Epithelial cell of prostate (primary cell): Measurements from ENCODE around the gene FBXL13.
"Not testable (repeated sequence)": the region's sequence is repeated elsewhere in the genome, so short reads cannot be mapped to it uniquely, and the experiment has no call there.

Source experiments
- DNase-seq: peaks from one replicate; pipeline ENCODE4 v3.0.0-alpha.2; 2011; ENCODE audit warnings: low read depth, low spot score
- H3K27ac ChIP-seq: fragments of 450-650 bp; 2 replicates; pipeline ENCODE4 v1.5.1; 2017; ENCODE audit warnings: mild to moderate bottlenecking

The FBXL13 gene

GRCh38 chr7:102912742-102913141 is 161.9 kb downstream of the FBXL13 start, which contains the start of gene LRRC17:
Gene LRRC17, plus strand, starts transcription at chr7:102913000. Its CDS starts 20,914 bp downstream, at chr7:102933914.
- no peak within 1 kb of the TSS for H3K27ac ChIP-seq
- DNase-seq = no peak

DNA sequence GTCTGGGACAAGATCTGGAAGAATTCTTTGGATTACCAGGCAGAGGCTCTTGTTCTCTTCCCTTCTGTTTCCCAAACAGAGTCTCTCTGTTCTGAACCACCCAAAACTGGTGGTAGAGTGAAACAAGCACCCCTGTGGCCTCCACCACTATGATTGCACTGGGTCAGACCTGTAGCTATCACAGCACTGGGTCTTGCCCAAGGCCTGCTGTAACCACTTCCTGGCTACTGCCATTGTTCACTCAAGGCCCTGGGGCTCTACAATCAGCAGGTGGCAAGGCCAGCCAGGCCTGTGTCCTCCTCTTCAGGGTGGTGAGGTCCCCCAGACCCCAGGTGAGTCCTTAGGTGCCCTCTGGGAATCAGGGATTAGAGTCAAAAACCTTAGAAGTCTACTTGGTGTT is 165.9 kb downstream of the FBXL13 start:
- no peak for DNase-seq
- no peak overlapping the region for H3K27ac ChIP-seq

DNA sequence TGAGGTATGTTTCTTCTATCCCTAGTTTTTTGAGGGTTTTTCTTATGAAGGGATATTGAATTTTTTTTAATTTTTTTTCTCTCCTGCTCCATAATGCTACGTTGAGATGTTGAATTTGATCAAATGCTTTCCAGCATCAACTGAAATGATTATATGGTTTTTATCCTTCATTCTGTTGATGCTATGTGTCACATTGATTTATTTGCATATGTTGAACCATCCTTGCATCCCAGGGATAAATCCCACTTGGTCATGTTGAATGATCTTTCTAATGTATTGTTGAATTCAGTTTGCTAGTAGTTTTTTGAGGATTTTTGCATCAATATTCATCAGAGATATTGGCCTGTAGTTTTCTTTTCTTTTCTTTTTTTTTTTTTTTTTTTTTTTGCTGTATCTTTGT is 171.0 kb downstream of the FBXL13 start:
- DNase-seq, H3K27ac ChIP-seq: not testable (repeated sequence)

DNA sequence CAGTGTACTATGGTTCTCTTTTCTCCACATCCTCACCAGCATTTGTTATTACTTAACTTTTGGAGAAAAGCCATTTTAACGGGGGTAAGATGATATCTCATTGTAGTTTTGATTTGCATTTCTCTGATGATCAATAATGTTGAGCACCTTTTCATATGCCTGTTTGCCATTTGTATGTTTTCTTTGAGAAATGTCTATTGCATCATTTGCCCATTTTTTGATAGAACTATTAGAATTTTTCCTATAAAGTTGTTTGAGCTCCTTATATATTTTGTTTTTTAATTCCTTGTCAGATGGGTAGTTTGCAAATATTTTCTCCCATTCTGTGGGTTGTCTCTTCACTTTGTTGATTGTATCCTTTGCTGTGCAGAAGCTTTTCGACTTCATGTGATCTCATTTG is 172.5 kb downstream of the FBXL13 start:
- not testable (repeated sequence) for H3K27ac ChIP-seq, DNase-seq

GRCh38 chr7:102898532-102898859 is 176.1 kb downstream of the FBXL13 start:
- no peak for DNase-seq
- no peak overlapping the region for H3K27ac ChIP-seq

DNA sequence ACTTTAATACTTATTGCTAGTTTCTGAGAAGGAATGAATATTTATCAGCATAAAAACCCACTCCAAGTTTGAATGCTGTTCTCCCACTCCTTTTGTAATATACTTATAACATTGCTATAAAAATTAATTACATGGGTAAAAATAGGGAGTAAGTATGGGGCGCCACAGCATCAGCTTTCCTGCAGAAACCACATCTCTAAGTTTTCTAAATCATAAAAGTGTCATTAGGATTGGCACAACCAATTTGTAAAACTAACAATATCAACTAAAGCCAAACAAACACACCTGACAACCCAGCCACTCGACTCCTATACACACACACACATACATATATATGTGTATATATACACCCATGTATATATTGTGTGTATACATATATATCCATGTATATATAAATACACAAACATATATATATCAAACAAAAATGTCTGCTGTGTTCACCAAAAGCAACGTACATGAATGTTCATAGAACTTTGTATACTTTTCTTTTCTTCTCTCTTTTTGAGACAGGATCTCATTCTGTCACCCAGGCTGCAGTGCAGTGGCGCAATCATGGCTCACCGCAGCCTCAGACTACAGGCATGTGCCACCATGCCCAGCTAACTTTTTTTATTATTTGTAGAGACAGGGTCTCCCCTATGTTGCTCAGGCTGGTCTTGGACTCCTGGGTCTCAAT is 176.6 kb downstream of the FBXL13 start:
- no peak overlapping the region for H3K27ac ChIP-seq
- DNase-seq = no peak

DNA sequence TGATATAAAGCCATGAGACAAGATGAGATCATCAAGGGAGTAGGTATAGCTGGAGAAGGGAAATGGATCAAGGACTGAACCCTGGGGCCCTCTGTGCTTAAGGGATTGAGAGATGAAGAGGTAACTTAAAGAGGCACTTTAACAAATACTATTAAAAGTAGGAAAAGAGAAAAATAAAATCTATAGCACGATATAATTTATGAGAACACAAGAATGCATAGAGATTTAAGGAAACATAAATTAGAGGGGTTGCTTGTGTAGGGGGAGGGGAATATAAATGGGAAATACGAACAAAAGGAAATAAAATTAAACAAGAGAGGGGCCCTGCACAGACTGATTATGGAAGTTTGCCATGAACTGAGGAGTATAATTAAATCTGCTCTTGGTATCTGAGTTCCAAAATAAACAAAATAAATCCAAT is 177.4 kb downstream of the FBXL13 start:
- no peak overlapping the region for H3K27ac ChIP-seq
- no peak for DNase-seq

DNA sequence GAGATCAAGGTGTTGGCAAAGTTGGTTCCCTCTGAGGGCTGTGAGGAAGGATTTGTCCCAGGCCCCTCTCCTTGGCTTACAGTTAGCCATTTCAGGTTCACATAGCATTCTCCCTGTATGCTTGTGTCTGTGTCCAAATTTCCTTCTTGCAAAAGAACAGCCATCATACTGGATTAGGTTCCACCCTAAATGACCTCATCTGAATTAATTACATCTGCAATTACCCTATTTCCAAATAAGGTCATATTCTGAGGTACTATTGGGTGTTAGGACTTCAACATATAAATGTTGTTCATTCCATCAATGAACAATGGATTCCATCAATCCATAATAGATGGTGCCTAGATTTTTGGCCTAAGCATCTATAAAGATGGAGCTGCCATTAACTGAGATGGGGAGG is 178.0 kb downstream of the FBXL13 start:
- no peak overlapping the region for H3K27ac ChIP-seq
- no peak for DNase-seq

DNA sequence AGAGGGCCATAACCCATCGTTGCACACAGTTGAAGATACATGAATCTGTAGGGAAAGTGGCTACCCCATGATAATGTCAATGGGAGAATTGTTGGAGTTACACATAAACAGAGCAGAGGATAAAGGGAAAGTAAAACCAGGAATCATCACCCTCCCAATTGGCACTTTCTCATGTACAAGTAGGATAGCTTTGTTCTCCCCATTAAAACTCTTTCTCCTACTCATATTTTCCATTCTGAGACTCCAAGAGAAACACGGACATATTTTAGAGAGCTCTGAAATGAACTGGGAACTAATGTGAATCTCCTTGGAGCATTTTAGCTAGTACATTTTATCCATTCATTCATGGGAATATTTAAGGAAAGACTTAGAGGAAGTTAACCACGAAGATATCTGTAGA is 179.0 kb downstream of the FBXL13 start:
- no peak overlapping the region for H3K27ac ChIP-seq
- DNase-seq = no peak

- peak overlapping the region; percentile 51 for H3K27ac ChIP-seq
- DNase-seq = no peak
Measured at GRCh38 chr7:102892631-102893278, 181.8 kb downstream of the FBXL13 start.

DNA sequence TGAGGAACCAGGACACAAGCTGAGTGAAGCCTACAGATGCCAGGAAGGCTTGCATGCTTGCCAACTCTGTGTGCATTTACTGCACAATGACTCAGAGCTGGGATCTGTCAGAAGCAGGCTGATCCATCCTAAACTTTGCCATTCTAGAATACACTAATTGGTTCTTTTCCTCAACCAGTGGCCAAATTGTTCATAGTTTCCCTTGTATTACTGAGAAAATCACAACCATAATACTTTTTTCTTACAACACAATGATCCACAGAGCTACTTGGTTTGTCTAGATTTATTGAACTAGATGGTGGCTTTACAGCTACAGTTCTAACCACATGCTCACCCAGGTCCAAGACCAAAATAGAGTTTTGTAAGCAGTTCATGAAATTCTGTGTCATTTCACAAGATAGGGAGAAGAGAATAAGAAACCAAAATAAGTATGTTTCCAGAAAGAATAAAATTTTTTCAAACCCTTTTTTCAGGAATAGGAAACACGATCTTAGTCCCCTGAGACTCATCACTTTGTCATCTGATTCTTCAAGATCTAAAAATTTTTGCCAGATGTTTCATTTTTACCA is 182.8 kb downstream of the FBXL13 start:
- H3K27ac ChIP-seq = peak overlapping the region; percentile 51
- DNase-seq = no peak

- H3K27ac ChIP-seq = no peak overlapping the region
- no peak for DNase-seq
Measured at GRCh38 chr7:102890971-102891692, 183.5 kb downstream of the FBXL13 start.

DNA sequence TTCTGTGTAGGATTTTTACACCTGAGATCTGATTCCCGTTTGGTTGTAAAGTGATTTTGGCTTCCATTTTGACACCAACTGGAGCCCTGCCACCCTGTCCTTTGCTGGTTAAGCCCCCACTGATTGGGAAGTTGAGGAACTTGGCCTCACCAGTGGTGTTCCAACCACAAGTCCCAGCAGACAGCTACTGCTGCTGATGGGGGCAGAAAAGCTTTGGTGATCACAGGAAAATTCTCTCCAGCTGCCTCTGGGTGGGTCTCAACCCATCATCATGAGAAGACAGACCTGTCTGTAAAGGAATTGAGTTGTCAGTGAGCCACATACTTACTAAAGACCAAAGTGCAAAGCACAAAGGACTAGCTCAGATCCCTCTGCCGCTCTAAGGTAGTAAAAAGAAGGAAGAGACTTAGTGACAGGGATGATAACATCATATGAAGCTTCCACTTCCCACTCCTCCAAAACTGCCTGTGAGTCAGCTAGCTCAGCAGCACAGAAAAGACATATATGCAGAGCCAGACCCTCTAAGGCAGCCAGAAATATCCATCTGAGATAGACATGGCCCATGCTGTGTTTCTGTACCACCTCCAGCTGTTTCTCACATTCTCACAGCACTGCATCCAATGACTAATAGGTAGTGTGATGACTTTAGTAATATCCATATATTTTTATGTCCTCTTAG is 184.2 kb downstream of the FBXL13 start:
- H3K27ac ChIP-seq = no peak overlapping the region
- no peak for DNase-seq

- no peak overlapping the region for H3K27ac ChIP-seq
- DNase-seq = no peak
Measured at GRCh38 chr7:102889851-102890250, 184.7 kb downstream of the FBXL13 start.

DNA sequence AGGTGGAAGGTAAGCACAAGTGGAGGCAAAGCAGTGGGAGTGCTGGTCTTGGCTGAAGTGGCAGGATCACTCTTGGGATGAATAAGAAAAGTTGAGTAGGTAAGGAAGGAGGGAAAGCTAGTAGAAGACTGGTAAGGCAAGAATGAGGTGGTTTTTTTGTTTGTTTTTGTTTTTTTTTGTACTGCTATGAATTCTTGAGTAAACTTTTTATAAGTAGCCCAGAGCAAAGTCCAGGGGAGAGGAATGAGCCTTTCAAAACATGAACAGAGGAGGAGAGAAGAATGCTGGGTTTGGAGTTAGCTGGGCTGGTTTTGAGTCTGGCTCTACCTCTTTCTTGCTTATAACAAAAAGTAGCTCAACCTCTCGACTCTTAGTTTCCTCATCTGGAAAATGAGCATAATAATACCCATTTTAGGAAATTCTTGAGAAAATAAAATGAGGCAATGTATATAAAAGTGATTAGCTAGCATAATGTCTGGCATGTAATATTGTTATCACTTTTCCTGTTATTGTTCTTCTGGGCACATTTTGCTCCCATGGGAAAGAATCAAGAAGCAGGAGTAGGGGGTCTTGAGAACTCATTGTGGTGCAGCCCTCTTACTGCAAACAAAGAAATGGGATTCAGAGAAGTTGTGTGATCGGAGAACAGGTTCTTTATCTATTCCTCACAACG is 185.9 kb downstream of the FBXL13 start:
- H3K27ac ChIP-seq = no peak overlapping the region
- no peak for DNase-seq

DNA sequence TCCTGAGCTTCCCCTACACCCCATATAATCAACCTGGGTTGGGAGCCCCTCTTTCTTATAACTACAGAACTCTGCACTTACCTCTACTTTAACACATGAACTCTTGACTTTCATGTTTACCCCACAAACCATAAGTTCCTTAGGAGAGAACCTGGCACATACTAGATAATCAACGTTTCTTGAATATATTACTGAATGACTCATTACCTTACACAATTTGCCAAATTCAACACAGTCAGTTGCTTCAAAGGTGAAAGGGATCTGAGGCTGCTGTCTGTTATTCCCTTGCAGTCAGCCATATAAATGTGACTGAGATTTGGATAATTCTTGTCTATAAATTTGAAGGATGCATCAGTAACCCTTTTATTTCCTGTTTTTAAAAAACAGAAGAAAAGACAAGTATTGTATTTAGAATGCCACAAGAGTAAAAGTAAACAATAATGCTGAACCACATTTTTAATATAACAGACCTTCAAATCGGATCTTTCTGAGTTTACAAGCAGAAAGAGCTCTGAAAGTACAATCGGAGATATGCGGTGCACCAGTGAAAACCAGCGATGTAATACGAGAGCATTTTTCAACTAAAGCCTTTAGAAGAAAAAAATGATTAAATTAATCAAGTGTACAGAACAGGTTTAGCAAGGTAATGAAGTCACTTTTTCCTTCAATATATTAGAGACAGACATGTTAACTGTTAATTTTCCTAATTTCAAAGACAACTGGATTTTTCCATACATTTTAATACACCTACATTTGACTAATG is 191.3 kb downstream of the FBXL13 start:
- DNase-seq = no peak
- peak overlapping the region; percentile 0 for H3K27ac ChIP-seq

DNA sequence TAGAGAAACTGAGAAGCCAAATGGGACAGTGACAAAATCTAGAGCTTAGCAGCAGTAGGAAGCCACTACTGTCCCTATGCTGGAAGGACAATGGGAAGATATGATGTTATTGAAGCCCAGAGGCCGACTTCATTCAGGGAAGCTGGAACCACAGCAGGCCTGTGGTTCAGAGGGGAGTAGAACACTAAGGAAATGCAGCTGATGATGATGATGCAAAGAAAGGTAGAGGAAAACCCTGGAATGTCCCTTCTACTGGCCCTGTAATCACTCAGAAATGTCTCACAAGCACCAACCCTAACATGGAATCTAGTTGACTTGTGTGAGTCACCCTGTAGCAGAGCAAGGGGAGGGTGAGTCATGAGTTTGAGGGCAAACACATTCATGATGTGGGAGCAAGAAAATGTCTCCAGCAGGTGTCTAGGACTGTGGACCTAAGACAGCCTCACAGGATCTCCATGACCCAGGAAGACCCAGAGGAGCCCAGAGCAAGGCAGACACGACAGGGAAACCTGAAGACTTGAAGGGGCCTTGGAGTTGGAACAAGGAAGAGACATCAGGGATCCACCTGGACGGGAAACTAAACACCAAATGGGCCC is 198.8 kb downstream of the FBXL13 start:
- peak; percentile 98 for DNase-seq
- H3K27ac ChIP-seq = peak overlapping the region; percentile 95

GRCh38 chr7:102874966-102875365 is 199.6 kb downstream of the FBXL13 start:
- DNase-seq = no peak

More at GRCh38 chr7:102874966-102875365, 199.6 kb downstream of the FBXL13 start:
- peak overlapping the region; percentile 95 for H3K27ac ChIP-seq
